Duodenal mucosa (tissue), 2 donors: Measurements from ENCODE around the gene OBSL1.

Experiments used
- H3K27ac ChIP-seq: one replicate; pipeline ENCODE4 v1.7.0; 2013; ENCODE audit warnings: low read depth, low read length
- H3K27me3 ChIP-seq, 2 donors: one replicate each; pipeline ENCODE4 v1.7.0; 2013; ENCODE audit warnings: low read length in 2 of 2, control low read depth in 1 of 2; ENCODE audit not compliant: insufficient read depth in 2 of 2, control insufficient read depth in 1 of 2
- H3K36me3 ChIP-seq, 2 donors: one replicate each; pipeline ENCODE4 v1.7.0; 2013; ENCODE audit warnings: low read length in 2 of 2, control low read depth in 1 of 2; ENCODE audit not compliant: insufficient read depth in 2 of 2, control insufficient read depth in 1 of 2
- H3K4me1 ChIP-seq, 2 donors: one replicate each; pipeline ENCODE4 v1.7.0; 2013; ENCODE audit warnings: low read length in 2 of 2, control low read depth in 1 of 2; ENCODE audit not compliant: insufficient read depth in 2 of 2, control insufficient read depth in 1 of 2
- H3K4me3 ChIP-seq, 2 donors: one replicate each; pipeline ENCODE4 v1.7.0; 2013; ENCODE audit warnings: low read length in 2 of 2, low read depth in 1 of 2
- H3K9ac ChIP-seq, 2 donors: one replicate each; pipeline ENCODE4 v1.7.0; 2013; ENCODE audit warnings: low read length in 2 of 2, low read depth in 1 of 2
- H3K9me3 ChIP-seq, 2 donors: one replicate each; pipeline ENCODE4 v1.7.0; 2013; ENCODE audit warnings: low read length in 2 of 2, control low read depth in 1 of 2; ENCODE audit not compliant: control insufficient read depth in 1 of 2

The OBSL1 gene

DNA sequence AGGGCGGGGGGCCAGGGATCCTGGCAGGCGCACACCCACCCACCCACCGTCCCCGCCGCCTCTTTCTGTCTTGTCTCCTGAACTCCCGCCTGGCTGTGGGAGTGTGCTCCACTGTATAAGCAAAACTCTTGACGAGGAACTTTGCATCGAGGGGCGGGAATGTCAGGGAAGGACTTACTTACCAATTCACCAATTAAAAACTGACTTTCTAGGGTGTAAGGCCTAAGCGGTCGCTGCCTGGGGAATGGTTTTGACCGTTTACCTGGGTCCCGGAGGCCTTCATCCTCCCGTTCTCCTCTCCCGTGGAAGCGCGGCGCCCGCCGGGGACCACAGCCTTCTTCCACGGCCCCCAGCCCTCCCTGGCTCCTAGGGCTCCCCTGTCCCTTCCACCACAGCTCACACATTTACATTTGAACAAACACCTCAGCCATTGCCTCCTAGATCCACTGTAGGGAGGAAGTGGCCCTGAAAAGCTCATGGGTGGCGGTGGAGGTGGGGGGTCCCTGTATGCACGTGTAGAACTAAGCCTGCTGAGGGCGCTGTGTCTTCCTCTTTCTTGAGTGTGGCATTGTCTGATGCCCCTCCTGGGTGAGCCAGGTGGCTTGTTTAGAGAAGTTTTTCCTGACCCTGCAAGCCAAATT is 48.2 kb downstream of the OBSL1 start:
- no peak overlapping the region for H3K9ac ChIP-seq
- peaks cover 68 to 80% of the 10 kb centered on the region in 2 donors for H3K27me3 ChIP-seq
- no peaks in the 10 kb centered on the region for H3K36me3 ChIP-seq
- H3K9me3 ChIP-seq = no peaks in the 10 kb centered on the region
- H3K27ac ChIP-seq = no peak overlapping the region
- no peak overlapping the region for H3K4me3 ChIP-seq
- H3K4me1 ChIP-seq = peaks cover 0 to 4% of the 10 kb centered on the region in 2 donors

DNA sequence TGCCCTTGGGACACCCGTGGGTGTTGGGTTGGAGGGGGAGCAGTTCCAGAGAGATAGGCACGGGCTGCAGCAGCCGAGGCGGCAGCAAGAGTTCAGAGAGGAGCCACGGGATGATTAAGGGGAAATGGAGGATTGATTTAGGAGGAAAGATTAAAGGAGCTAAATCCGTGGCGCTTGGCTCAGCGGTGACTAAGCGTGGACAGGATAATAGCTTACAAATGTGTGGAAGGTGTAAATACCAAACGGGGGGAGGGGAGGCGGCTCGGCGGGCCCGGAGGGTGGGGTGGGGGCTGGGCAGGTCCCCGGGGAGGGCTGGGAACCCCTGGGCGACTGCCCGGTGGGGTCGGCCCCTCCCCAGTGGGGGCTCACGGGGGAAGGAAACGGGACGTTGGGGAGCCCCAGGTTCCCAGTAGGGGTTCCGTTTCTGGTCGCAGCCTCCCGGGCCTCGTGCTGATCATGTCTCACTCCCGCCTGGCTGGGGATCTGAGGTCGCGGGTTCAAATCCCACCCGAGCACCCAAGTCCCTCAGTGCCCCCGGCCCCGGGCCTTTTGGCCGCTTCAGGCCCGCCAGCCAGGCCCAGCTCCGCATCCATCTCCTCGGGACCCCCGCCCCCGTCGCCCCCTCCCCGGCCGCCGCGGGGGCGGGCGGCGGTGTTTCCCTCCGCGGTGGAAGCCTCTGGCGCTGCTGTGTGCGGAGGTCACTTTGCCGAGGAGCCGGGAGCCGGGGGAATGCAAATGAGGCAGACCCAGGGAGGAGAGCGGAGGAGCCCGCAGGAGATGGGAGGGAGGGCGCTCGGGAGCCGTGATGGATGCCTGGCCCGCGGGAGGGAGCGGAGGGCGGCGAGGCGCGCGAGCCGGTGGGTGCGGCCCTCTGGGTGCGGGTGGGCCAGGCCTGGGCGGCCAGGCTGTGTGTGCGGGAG is 49.0 kb downstream of the OBSL1 start:
- Histone ChIP-seq H3K9ac (no peak overlapping the region), H3K9me3 (no peaks in the 10 kb centered on the region), H3K4me1 (peaks cover 0 to 4% of the 10 kb centered on the region in 2 donors), H3K27ac (no peak overlapping the region), H3K27me3 (peaks cover 62 to 80% of the 10 kb centered on the region in 2 donors), H3K36me3 (no peaks in the 10 kb centered on the region), H3K4me3 (no peak overlapping the region)

DNA sequence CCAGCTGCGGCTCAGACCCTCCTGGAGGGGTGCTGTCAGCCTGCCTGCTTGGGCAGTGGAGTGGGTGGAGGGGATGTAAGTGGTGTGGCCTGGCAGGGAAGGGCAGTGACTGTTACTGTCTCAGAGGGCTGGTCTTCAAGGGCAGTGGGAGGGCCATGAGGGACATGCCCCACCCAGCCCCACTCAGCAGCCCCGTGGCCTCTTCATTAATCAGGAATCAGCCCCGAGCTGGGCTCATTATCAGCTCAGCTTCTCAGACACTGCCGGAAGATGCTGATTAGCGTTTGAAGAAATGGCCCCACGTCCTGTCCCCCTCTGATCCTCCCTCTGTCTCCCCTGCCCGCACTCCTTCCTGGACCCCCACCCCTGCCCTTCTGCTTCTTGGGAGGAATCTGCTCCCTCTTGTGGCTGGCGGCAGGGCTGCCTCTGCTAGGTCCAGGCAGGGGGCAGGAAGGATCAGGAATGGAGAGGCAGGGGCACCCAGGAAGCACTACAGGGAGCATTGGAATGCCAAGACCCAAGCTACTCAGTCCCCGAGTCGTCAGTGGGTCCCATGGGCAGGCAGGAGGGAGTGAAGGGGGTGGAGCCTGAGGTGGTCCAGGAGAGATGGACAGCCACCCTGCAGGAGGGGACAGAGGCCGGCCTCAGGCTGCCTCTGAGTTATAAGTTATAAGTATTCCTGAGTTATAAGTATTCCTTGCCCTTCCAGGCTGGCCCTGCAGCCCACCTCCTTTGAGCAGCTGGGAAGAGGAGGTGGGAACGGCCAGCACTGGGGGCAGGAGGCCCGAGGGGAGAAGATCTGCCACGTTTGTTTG is 50.1 kb downstream of the OBSL1 start:
- Histone ChIP-seq H3K36me3 (no peaks in the 10 kb centered on the region), H3K9me3 (no peaks in the 10 kb centered on the region), H3K27ac (no peak overlapping the region), H3K4me1 (peaks cover 0 to 4% of the 10 kb centered on the region in 2 donors), H3K27me3 (peaks cover 61 to 80% of the 10 kb centered on the region in 2 donors), H3K4me3 (no peak overlapping the region), H3K9ac (no peak overlapping the region)

DNA sequence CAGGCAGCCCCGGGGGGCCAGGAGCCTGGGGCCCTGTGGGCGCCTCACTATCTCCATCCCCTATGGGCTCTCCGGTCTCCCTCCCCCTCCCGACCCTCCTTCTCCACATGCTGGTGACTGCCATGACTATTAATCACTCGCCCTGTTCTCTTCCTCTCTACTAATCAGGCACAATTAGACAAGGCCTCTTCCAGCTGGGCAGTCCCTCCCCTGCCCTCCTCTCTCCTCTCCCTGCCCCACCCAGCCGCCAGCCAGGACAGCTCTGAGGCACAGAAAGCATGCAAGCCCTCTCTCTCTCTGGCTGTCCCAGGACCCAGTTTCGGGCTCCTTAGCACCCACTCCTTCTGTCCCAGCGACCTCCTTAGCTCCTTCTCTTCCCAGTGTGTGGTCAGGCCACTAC is 51.3 kb downstream of the OBSL1 start:
- peaks cover 0 to 4% of the 10 kb centered on the region in 2 donors for H3K4me1 ChIP-seq
- no peaks in the 10 kb centered on the region for H3K36me3 ChIP-seq
- peaks cover 65 to 75% of the 10 kb centered on the region in 2 donors for H3K27me3 ChIP-seq
- H3K27ac ChIP-seq = no peak overlapping the region
- no peak overlapping the region for H3K4me3 ChIP-seq
- no peaks in the 10 kb centered on the region for H3K9me3 ChIP-seq
- no peak overlapping the region for H3K9ac ChIP-seq

DNA sequence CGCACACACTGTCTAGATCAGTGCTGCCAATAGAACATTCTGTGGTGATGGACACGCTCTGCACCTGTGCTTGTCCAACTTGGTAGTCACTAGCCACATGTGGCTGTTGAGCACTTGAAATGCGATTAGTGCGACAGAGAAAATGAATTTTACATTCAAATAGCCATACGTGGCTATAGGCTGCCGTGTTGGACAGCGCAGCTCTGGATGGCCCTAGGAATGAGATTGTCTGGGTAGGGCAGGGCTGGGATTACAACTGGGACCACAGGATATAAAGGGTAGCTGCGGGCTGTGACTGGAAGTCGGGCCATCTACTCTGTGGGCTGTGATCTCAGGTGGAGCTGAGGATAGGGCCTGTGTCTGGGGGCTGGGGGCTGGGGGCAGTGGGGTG is 51.8 kb downstream of the OBSL1 start:
- H3K27ac ChIP-seq = no peak overlapping the region
- H3K4me1 ChIP-seq = peaks cover 0 to 4% of the 10 kb centered on the region in 2 donors
- no peak overlapping the region for H3K9ac ChIP-seq
- H3K27me3 ChIP-seq = peaks cover 64 to 72% of the 10 kb centered on the region in 2 donors
- H3K36me3 ChIP-seq = no peaks in the 10 kb centered on the region
- H3K4me3 ChIP-seq = no peak overlapping the region
- no peaks in the 10 kb centered on the region for H3K9me3 ChIP-seq

DNA sequence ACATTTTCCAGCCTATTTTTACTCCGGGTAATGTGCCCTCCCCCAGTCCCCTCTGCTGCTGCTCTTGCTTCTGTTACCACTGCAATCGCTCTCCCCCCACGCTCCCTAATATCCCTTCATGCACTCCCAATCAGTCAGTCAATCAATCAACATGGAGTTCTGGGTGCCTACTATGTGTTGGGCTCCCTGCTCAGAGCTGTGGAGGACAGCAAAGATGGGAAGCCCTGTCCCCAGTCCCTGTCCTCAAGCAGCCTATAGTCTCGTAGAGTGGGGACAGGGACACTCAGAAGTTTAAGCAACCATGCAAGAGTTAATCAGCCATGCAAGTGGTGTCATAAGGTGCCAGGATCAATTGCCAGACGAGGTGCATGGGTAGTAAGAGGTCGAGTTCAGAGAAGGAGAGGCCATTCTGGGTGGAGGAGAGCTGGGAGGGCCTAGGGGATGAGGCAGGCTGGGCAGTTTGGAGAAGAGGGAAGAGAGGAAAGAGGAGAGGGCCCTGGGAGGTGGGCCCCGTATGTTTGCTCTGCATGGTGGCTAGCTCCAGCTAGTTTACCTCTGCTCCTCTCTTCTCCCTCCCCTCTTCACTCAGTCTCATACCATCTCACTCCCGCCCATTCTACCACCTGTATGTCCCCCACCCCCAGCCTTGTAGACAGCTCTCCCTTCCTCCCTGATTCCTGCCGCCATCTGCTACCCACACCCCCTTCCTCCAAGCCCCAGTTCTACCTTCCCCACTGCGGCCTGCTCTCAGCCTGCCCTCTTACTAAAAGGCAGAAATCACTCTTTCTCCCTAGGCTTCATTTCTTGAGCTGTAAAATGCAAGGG is 53.2 kb downstream of the OBSL1 start:
- no peak overlapping the region for H3K4me3 ChIP-seq
- no peak overlapping the region for H3K9ac ChIP-seq
- H3K9me3 ChIP-seq = no peaks in the 10 kb centered on the region
- H3K27me3 ChIP-seq = peaks cover 66 to 73% of the 10 kb centered on the region in 2 donors
- peaks cover 0 to 2% of the 10 kb centered on the region in 2 donors for H3K4me1 ChIP-seq
- H3K36me3 ChIP-seq = no peaks in the 10 kb centered on the region
- H3K27ac ChIP-seq = no peak overlapping the region

DNA sequence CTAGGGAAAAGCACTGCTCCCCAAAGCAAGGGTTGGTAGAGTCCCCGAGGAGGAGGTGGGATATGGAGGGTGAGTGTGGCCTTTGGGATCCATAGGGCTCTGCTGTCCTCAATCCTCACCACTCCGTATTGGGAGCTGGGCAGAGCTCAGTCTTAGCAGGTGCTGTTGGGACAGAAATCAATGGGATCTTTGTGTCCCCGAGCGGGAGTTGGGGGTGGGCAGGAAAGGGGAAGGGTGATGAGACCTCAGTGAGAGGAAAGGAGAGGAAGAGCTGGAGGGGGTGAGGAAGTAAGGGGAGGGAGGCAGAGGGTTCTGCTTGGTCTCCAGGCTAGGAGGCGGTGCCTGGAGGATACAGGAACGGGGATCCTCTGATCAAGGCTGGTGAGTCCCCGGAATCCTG is 54.5 kb downstream of the OBSL1 start:
- H3K4me3 ChIP-seq = no peak overlapping the region
- no peaks in the 10 kb centered on the region for H3K9me3 ChIP-seq
- no peak overlapping the region for H3K9ac ChIP-seq
- H3K27me3 ChIP-seq = peaks cover 68 to 75% of the 10 kb centered on the region in 2 donors
- H3K4me1 ChIP-seq = no peaks in the 10 kb centered on the region
- H3K36me3 ChIP-seq = no peaks in the 10 kb centered on the region
- no peak overlapping the region for H3K27ac ChIP-seq

DNA sequence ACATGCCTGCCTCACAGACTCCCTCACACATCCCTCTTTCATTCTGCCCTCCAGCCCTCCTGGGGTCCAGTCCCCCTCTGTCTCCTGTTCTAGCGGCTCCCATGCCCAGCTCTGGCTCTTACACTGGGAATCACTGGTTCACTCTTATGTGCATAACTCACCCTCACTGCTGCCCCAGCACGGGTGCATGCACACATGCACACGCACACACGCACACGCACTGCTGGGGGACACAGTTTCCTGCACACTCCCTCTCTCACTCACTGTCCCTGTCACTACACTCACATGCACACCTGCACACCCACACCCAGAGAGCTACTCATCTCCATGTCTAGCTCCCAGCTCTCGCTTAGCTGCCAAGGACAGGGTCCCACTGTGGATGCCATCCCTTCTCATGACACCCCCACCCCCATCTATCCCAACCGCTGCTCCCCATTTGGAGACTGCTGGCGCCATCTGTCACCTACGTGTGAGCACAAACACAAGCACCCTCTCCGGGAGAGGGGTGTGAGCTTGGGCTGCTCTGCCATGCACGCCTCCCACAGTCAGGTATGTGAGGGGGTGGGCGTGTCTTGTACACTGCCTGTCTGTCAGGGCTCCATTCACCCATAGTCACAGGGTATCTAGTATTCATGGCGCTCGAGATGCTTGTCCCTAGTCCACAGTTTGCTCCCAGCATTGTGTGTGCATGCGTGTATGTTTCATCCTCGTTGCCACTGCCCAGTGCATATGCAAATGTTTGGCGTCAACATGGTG is 55.3 kb downstream of the OBSL1 start:
- Histone ChIP-seq H3K4me3 (no peak overlapping the region), H3K27me3 (peaks cover 62 to 73% of the 10 kb centered on the region in 2 donors), H3K9ac (no peak overlapping the region), H3K27ac (no peak overlapping the region), H3K9me3 (no peaks in the 10 kb centered on the region), H3K36me3 (no peaks in the 10 kb centered on the region), H3K4me1 (no peaks in the 10 kb centered on the region)

DNA sequence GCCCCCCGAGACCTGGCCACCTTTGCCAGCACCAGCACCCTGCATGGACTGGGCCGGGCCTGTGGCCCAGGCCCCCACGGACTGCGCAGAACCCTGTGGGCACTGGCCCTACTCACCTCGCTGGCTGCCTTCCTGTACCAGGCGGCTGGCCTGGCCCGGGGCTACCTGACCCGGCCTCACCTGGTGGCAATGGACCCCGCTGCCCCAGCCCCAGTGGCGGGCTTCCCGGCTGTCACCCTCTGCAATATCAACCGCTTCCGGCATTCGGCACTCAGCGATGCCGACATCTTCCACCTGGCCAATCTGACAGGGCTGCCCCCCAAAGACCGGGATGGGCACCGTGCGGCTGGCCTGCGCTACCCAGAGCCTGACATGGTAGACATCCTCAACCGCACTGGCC is 56.5 kb downstream of the OBSL1 start:
- H3K4me3 ChIP-seq = no peak overlapping the region
- no peak overlapping the region for H3K27ac ChIP-seq
- H3K27me3 ChIP-seq = peaks cover 59 to 73% of the 10 kb centered on the region in 2 donors
- no peak overlapping the region for H3K9ac ChIP-seq
- H3K9me3 ChIP-seq = no peaks in the 10 kb centered on the region
- H3K4me1 ChIP-seq = peaks cover under 1 to 6% of the 10 kb centered on the region in 2 donors
- no peaks in the 10 kb centered on the region for H3K36me3 ChIP-seq
